M059J (cell line): ENCODE results near the gene FAM174C. TPM values are rescaled to one million over a fixed set of nuclear protein-coding genes. Genes with fewer than 3 reads are reported as not detected.
"Not testable (repeated sequence)": the region's sequence is repeated elsewhere in the genome, so short reads cannot be mapped to it uniquely, and the experiment has no call there.

Experiments used
- DNase-seq: peaks from one replicate; pipeline ENCODE4 v3.0.0-alpha.2; 2012; ENCODE audit warnings: low read depth
- total RNA-seq: library from RNA; depleted of rRNA; stranded (reverse); fragments of >200 nt; shearing (Covaris generic); gene quantifications from 2 replicates; pipeline ENCODE4 v1.2.3, GENCODE V29; 2014; rRNA removed

The FAM174C gene
- total RNA-seq, 1 experiment from 2014 or later = 108 TPM

- DNase-seq = no peak
Measured at GRCh38 chr19:1318678-1319471, 43.5 kb downstream of the FAM174C start.

- not testable (repeated sequence) for DNase-seq
Measured at GRCh38 chr19:1320282-1320650, 44.9 kb downstream of the FAM174C start.

GRCh38 chr19:1321539-1321938 is 46.2 kb downstream of the FAM174C start:
- no peak for DNase-seq

GRCh38 chr19:1322198-1322981 is 47.1 kb downstream of the FAM174C start:
- DNase-seq = no peak

GRCh38 chr19:1324249-1324805 is 49.0 kb downstream of the FAM174C start:
- DNase-seq = no peak

GRCh38 chr19:1324806-1325567 is 49.7 kb downstream of the FAM174C start:
- DNase-seq = peak; percentile 78

GRCh38 chr19:1325568-1326294 is 50.4 kb downstream of the FAM174C start:
- DNase-seq = no peak

GRCh38 chr19:1327125-1327524 is 51.8 kb downstream of the FAM174C start:
- DNase-seq = no peak

Other genes starting within 250 kb of the FAM174C start
- 259 and 333 TPM in 2 replicates for gene CNN2, start 248.9 kb upstream of the FAM174C start, total RNA-seq
- 9.3 and 13.5 TPM in 2 replicates for gene ABCA7, start 235.4 kb upstream of the FAM174C start, total RNA-seq
- gene ARHGAP45, start 208.4 kb upstream of the FAM174C start, total RNA-seq = 12.7 and 40.8 TPM in 2 replicates
- 145 and 164 TPM in 2 replicates for gene POLR2E, start 180.2 kb upstream of the FAM174C start, total RNA-seq
- gene GPX4, start 171.5 kb upstream of the FAM174C start, total RNA-seq = 684 and 697 TPM in 2 replicates
- gene SBNO2, start 101.3 kb upstream of the FAM174C start, total RNA-seq = 9.3 and 17.4 TPM in 2 replicates
- 31.5 and 71.6 TPM in 2 replicates for gene STK11, start 69.8 kb upstream of the FAM174C start, total RNA-seq
- gene CBARP, start 37.5 kb upstream of the FAM174C start, total RNA-seq = 0.44 and 4.4 TPM in 2 replicates
- gene ATP5F1D, start 33.8 kb upstream of the FAM174C start, total RNA-seq = 45.0 and 69.8 TPM in 2 replicates
- 4.5 and 11.0 TPM in 2 replicates for gene MIDN, start 26.9 kb upstream of the FAM174C start, total RNA-seq
- 115 and 145 TPM in 2 replicates for gene CIRBP, start 6.2 kb upstream of the FAM174C start, total RNA-seq
- gene EFNA2, start 10.3 kb downstream of the FAM174C start, total RNA-seq = not detected in 2 replicates
- 119 and 150 TPM in 2 replicates for gene NDUFS7, start 108.4 kb downstream of the FAM174C start, total RNA-seq
- gene GAMT, start 126.0 kb downstream of the FAM174C start, total RNA-seq = 33.2 and 37.7 TPM in 2 replicates
- 87.7 and 97.6 TPM in 2 replicates for gene DAZAP1, start 132.1 kb downstream of the FAM174C start, total RNA-seq
- 1,527 and 2,021 TPM in 2 replicates for gene RPS15, start 162.9 kb downstream of the FAM174C start, total RNA-seq
- 0.49 TPM in 1 of 2 replicates, not detected in the other for gene APC2, start 174.6 kb downstream of the FAM174C start, total RNA-seq
- gene C19orf25, start 203.7 kb downstream of the FAM174C start, total RNA-seq = 35.6 and 47.7 TPM in 2 replicates
- 0.96 TPM in 1 of 2 replicates, not detected in the other for gene PCSK4, start 214.8 kb downstream of the FAM174C start, total RNA-seq
- 5.2 and 6.3 TPM in 2 replicates for gene REEP6, start 215.7 kb downstream of the FAM174C start, total RNA-seq
- gene ADAMTSL5, start 237.5 kb downstream of the FAM174C start, total RNA-seq = 0.84 and 3.7 TPM in 2 replicates
- not detected in 2 replicates for gene PLK5, start 248.5 kb downstream of the FAM174C start, total RNA-seq